HG02973 (cell line): Measurements from ENCODE around the gene OARD1.
A peak's percentile ranks its signal among the peaks of the same experiment; 100 is the strongest.
"Not testable (repeated sequence)": the region's sequence is repeated elsewhere in the genome, so short reads cannot be mapped to it uniquely, and the experiment has no call there.

Experiments
- ATAC-seq: cut with Tn5 transposase; IDR thresholded peaks from one replicate; pipeline ENCODE4 v1.9.1; 2021; ENCODE audit warnings: moderate library complexity; ENCODE audit not compliant: unreplicated experiment

The OARD1 gene, protein sequence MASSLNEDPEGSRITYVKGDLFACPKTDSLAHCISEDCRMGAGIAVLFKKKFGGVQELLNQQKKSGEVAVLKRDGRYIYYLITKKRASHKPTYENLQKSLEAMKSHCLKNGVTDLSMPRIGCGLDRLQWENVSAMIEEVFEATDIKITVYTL

DNA sequence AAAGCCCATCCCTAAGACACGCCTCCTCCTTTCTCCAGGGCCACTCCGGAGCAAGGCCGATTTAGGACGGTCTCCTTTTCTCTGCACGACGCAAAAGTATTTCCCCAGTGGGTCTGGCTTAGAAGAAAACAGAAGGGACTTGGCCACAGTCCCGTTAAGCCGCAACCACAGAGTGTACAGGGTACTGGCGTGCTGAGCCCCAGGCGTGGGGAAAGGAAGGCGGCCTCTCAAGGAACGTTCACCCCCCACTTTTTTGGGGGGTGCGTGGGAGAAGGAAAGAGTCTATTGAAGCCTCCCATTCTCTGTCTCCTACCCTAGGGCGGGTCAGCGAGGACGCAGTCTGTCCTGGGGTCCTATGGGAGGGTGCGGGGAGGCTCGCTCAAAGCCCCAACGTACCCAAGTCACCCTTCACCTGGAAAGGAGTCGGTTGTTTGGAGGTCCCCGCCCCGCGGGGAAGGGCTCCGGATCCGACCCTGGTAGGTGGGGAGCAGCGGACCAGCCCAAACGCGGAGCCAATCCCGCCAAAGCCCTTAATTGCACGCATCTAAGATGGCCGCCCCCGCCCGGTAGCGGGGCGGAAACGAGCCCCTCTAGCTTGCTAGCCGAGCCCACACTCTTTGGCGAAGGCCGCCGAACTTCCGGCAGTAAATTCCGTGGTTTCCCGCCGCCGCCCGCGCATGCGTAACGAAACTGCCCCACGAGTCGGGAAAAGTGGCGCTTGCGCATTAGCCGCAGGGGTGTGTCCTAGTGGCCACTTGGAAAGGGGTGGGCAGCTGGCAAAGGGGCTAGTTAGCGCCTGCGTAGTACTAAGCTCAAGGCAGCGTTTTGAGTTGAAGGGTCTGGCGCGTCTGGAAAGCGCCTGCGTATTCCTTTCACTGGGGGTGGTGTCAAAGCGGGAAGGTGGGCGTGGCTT lies at the start of gene OARD1:
Gene OARD1 (minus strand): TSS at position 434 of the 913 bp plus-strand sequence. CDS start 722 bp downstream, outside the sequence.
- peak; percentile 64 for ATAC-seq

DNA sequence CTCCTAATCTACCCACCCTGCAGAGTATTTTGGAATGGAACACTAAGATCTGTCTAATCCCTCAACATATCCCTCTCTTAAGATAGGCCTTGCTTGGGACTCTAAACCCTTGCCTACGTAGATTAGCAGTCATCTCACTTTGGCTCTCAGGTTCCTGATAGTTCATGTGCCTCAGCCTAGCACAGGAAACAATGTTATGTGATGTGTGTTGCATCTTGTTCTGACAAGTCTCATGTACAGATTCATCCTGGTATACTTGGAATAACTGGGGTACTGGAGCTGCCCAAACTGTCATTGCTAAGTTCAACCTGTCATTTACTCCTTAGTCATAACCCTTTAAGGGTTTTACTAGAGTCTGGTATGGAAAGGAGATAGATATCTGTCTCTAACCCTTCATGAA lies 47.9 kb upstream of the OARD1 start:
- ATAC-seq = no peak

DNA sequence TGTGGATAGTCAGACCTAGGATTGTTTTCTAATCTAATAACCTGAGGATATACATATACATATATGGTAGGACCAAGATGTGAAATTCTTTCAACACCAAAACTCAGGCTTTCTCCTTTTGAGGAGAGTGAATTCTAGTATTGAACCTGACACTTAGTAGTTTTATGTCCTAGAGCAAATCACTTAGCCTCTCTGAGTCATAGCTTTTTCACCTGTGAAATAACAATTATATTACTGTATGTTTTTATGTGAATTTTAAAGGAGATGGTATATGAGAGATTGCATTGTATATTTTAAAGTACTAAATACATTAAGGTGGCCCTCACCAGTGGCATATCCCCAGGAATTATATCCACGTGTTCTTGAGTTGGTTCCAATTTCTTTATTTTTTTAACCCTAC lies 47.4 kb upstream of the OARD1 start:
- ATAC-seq = no peak

DNA sequence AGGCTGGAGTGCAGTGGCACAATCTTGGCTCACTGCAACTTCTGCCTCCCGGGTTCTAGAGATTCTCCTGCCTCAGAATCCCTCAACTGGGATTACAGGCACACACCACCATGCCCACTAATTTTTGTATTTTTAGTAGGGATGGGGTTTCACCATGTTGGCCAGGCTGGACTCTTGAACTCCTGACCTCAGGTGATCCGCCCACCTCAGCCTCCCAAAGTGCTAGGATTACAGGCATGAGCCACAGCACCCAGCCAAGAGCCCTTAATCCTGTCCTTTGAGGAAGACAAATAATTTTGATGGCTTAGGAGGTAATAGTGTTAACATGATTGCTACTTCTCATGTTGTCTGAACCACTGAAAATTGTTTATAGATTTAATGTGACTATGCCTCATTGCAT lies 42.9 kb upstream of the OARD1 start:
- ATAC-seq = not testable (repeated sequence)

DNA sequence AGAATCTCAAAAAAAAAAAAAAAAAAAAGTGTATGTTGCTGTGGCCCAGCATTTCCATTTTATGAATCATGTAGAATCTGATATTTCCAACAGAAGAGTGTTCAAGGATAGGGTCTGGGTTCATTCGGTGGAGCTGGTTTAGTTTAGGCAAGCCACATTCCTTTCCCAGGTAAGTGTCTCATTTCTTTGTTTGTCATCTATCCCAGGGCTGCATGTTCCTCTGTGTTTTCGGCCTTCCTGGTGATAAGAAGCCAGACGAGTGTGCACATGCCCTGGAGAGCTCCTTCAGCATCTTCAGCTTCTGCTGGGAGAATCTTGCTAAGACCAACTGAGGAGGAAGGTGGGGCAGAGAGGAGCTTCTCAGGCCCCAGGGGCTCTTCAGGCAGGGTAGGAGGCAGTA lies 38.9 kb upstream of the OARD1 start:
- no peak for ATAC-seq

DNA sequence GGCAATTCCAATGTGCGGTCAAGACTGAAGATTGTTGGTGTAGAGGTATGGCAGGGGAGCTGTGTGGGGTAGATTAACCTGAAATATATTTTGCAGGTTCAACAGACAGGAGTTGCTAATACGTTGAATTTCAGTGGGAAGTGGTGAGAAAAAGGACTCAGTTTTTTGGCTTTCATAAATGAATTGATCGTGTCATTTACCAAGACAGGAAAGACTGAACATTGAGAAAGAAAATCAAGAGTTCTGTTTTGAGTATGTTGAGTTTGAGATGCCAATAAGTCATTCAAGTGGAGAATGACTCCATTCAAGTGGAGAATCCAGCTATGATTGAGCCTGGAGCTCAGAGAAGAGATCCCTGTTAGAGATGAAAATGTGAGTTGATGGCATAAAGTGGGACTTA lies 31.7 kb upstream of the OARD1 start:
- no peak for ATAC-seq

DNA sequence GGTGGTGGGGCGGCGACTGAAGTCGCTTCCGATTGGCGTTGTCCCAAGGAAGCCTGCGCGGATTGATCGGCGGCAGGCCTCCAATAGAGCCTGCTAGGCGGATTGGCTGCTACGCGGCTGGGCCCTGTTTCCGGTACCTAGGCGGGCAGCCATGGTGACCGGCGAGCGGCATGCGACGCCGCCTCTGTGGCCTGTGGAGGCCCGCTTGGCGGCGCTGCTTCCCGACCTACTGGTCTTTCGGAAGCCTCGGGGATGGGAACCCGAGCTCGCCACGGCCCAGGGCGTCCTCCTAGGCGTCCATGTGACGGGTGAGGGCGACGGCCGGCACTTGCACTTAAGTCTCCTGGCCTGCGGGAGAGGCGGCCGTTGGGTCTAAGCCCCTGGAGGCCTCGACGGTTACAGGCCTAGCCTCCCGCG lies 28.7 kb upstream of the OARD1 start:
- no peak for ATAC-seq

DNA sequence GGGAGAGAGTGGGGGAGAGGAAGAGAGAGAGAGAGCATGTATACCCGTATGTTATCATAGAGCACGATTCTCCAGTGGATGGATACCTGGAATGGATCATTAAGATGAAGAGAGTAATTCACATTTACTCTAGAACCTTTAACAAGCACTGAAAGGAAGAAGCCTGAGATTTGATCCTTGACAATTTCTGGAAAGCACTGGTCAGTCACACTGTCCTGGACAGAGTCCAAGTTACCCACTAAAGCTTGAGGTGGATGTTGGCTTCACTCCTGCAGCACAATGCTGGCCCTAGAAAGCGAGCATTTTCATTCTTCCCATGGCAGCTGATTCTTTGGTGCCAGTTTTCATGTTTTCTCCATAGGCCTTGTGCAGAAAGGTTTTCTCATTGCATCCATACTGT lies 26.2 kb upstream of the OARD1 start:
- no peak for ATAC-seq

DNA sequence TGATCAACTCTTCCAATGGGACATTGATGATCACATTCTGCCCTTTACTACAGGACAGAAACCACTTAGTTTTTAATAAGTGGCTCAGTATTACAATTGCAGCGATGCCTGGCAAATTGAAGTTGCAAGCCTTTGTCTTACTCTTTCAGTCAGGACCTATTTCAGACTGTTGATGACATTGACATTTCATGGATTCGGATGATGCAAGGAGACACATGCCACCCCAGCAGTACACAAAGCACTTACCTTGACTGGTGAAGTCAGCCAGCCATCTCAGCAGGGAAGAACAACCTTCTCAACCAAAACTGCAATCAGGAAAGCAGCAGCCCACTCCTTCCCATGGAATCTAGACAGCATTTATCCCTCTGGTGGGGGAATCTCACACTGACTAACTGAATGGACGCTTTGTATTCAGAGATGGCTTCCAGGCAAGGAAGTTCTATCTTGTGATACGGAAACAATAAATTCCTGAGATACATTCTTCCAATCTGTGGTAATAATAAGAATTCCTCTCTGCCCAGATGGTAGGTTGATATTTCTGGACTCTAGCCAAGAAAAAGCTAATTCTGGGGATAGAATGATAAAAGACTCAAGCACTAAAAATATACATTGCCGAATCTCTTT lies 25.4 kb upstream of the OARD1 start:
- no peak for ATAC-seq

DNA sequence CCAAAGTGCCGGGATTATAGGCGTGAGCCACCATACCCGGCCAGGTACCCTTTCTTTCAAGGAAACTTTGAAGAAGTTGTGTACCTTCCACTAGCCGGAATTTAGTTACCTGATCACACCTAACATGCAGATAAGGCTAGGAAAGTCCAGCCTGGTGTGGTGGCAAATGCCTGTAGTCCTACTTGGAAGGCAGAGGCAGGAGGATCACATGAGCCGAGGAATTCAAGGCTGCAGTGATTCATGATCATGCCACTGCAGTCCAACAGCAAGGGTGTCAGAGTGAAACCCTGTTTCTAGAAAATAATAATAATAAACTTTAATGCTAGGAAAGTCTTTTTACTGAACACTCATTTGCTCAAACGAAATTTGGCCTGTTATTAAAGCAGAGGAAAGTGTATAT lies 21.6 kb upstream of the OARD1 start:
- ATAC-seq = no peak

DNA sequence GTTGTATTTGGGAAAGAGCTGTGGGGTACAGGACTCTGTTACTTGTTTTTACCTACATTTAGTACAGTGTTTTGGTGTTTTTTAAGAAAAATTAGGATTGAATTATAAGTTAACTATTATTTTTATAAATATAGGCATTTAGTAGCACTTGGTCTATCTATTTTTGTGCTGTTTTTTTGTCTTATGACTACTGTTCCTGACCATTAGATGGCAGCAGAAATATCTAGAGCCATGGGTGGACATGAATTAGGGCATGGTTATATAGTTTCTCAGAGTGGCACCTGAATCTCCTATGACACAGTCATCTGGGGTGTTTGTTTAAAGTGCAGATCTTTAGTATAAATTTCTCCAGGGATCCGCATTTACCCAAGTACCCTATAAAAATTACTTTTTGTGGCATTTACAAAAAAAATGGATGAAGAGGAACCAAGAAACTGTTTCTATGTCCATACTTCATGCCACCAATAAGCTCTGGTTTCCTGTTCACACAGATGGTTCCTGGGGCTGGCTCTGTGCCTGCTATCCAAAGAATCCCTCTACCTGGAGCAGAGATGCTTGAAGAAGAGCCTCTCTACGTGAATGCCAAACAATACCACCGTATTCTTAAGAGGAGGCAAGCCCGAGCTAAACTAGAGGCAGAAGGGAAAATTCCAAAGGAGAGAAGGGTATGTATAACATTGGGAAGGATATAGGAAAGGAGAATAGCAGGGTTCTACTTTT lies 20.4 kb upstream of the OARD1 start:
- no peak for ATAC-seq

DNA sequence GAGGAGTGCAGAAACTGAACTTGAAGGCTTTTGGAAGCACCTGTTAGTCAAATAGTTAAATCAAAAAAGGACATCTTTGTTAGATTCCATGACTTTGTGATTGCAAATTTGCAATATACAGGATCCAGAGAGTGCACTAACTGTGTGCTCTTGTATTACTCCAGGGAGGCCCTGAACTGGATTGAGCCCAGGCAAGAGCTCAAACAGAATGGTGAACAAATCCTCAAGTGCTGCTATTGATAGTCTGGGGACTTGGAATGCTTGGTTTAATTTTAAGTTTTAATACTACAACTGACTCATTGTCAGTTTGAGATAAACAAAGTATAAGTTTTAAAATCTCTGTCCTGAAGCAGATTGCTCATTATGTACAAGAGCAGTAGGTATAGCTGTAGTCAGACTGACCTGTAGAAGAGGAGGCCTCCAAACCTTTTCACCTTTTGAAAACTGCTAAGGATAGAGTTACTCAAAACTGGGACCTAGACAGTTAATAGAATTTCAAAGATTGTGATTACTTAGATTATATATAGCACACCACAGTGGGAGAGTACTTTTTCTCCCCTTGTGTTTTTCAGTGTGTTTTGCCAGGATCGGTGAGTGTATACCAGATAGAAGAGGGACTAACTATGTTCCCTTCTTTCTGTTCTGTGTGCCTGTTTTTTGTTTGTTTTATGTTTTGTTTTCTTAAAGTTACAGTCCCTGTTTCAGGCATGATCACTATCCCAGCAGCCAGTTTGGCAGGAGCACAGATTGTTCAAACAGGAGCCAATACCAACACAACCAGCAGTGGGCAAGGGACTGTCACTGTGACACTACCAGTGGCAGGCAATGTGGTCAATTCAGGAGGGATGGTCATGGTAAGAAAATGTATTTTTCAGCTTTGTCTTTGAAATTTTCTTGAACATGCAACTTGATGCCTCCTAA lies 18.9 kb upstream of the OARD1 start:
- ATAC-seq = no peak

DNA sequence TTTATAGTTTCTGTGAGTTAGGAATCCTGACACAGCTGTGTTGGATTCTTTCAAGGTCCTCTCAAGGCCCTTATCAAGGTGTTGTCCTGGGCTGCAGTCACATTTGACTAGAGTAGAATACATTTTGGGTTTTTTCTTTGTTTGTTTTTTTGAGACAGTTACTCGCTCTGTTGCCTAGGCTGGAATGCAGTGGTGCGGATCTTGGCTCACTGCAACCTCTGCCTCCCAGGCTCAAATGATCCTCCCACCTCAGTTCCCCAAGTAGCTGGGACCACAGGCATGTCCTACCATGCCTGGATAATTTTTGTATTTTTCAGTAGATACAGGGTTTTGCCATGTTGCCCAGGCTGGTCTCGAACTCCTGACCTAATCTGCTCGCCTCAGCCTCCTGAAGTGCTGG lies 16.3 kb upstream of the OARD1 start:
- no peak for ATAC-seq

DNA sequence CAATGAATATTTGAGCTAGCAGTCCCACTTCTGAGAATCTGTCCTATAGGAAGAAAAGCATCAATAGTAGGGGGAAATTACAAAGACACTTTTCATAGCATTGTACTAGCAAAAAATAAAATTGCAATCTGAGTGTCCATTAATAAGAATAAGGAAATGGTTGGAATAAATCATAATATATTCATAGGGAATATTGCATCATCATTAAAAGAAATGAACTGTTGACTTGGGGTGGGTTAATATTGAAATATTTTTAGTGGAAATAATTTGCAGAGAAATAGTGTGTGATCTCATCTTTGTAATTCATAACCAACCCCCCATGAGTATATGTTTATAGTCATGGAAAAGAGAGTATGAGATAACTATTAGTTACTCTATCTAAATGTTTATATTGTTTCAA lies 13.0 kb upstream of the OARD1 start:
- no peak for ATAC-seq

DNA sequence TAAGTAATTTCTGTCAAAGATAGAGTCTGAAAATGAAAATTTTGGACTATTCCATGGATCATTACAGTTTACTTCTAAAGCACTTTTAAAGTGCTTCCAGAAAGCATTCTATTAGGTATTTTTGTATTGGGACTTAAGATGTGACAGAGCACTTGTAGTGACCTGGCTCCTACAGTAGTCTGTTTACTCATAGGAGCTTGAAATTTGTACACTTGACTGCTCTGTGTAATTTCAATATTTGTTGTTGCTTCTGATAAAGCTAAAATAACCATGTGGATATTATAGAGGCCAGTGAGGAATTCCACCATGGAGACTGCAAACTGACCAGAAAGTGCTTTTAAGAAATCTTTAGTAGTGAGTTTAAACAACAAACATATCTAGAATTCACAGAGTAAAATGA lies 10.9 kb upstream of the OARD1 start:
- ATAC-seq = no peak

DNA sequence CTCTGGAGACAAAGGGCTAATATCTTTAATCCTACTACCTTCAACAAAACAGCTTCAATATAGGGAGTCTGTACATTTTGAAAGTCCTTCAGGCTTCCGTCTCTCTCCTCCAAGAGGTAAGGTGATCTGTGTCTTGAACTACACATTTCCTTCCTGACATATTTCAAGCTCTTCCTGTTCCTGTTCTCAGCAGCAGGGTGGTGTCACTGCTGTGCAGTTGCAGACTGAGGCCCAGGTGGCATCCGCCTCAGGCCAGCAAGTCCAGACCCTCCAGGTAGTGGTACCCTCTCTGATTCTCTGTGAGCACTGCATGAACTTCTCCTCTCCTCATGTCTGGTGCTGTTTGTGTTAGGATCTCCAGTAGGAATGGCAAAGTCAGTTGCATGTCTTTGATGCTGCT lies 8.5 kb upstream of the OARD1 start:
- ATAC-seq = no peak

DNA sequence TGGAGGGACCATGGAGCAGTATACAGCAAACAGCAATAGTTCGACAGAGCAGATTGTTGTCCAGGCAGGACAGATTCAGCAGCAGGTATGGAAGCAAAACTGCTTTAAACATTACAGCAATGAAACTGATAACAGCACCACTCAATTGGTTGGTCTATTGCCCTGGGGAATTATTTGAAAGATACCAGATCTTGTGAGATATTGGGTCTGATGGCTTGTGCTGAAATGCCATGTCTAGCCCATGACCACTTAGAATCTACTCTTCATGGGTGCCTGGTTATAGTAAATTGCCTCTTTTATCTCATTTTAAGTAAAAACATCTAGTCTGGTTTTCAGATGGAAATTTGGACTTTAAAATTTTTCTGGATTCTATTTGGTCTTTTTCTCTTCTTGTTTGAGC lies 6.9 kb upstream of the OARD1 start:
- ATAC-seq = no peak

DNA sequence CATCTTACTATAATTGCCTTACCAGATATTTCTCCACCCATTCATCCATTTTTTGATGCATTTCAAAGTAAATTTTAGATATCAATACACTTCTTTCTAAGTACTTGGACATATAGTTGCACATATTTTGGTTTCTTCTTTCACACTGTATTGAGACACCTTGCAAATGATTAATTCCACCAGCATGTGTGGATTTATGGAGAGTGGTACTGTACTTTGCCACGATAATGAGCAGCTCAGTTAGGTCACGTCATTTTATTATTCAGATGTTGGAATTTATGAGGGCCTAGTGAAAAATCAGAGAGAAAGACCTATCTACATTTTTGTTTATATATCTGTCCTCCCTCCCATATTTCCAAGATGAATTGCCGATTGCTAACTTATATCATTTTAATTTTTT lies 5.9 kb upstream of the OARD1 start:
- ATAC-seq = no peak

DNA sequence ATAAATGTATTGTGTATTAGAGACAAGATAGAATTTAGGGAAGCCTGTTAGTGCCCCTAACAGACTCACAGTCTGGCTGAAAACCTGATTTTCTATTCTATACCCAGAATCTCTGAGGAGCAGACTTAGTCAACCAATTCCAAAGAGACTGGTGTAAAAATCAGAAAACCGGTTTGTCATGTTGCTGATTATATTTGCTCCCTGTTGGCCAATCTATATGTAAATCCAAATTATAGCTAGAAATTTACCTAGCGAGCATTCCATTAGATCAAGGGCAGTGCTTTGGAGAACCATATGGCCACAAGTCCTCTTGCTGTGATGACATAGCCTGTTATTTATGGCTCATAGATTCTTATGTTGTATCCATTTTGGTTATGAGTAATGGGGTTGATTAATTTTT lies 5.4 kb upstream of the OARD1 start:
- ATAC-seq = no peak
